Thyroid gland (tissue), 4 donors: ENCODE measurements around the gene SLC25A21. TPM values are rescaled to one million over a fixed set of nuclear protein-coding genes. Genes with fewer than 3 reads are reported as not detected.
A peak's percentile ranks its signal among the peaks of the same experiment; 100 is the strongest.
"Not testable (repeated sequence)": the region's sequence is repeated elsewhere in the genome, so short reads cannot be mapped to it uniquely, and the experiment has no call there.

Experiments
- DNase-seq, 2 donors: peaks; one replicate each; pipeline ENCODE4 v3.0.0-alpha.2; 2019
- H3K27ac ChIP-seq, 3 donors: fragments of 200-600 bp; sonication (generic); 1 replicate in 2 of 3; 2 replicates in 1 of 3; pipeline ENCODE4 v1.5.1; 2016 to 2019; ENCODE audit warnings: mild to moderate bottlenecking in 1 of 3, moderate library complexity in 1 of 3
- H3K27me3 ChIP-seq: fragments of 200-600 bp; sonication (generic); one replicate; pipeline ENCODE4 v1.5.1; 2019
- H3K36me3 ChIP-seq, 2 donors: fragments of 200-600 bp; sonication (generic); one replicate each; pipeline ENCODE4 v1.5.1; 2016 to 2019
- H3K4me1 ChIP-seq, 2 donors: fragments of 200-600 bp; sonication (generic); one replicate each; pipeline ENCODE4 v1.5.1; 2017 to 2019
- H3K4me3 ChIP-seq, 3 donors: fragments of 200-600 bp; sonication (generic); replicated peaks in 1 of 3; 1 replicate in 2 of 3; 2 replicates in 1 of 3; pipeline ENCODE4 v1.5.1; 2016; ENCODE audit warnings: mild to moderate bottlenecking in 1 of 3
- H3K9me3 ChIP-seq: fragments of 200-600 bp; sonication (generic); one replicate; pipeline ENCODE4 v1.5.1; 2017
- CTCF ChIP-seq, 6 experiments: fragments of 200-600 bp in 3 of 6; fragments of 450-650 bp in 3 of 6; sonication (generic) in 3 of 6; IDR thresholded peaks; one replicate each; pipeline ENCODE4 v1.5.1; 2016 to 2019; ENCODE audit warnings: antibody characterized with exemption in 6 of 6, mild to moderate bottlenecking in 2 of 6, inconsistent platforms in 1 of 6, moderate library complexity in 1 of 6
- POLR2A ChIP-seq, 2 donors: fragments of 450-650 bp; IDR thresholded peaks; one replicate each; pipeline ENCODE4 v1.6.1; 2017; ENCODE audit warnings: antibody characterized with exemption in 2 of 2, mild to moderate bottlenecking in 2 of 2, moderate library complexity in 1 of 2
- WGBS, 2 donors: methylation state at CpG; one replicate each; pipeline ENCODE4 v1.1.5; 2017; 5-methylcytosine and 5-hydroxymethylcytosine counted together
- intact Hi-C: fragments of 100-400 bp; cut with DNase I; formaldehyde crosslinking; loops from one replicate; pipeline ENCODE4 v1.15.1; 2023
- total RNA-seq, 4 donors: library from RNA; depleted of rRNA; stranded (reverse); fragments of >200 nt; gene quantifications; one replicate each; pipeline ENCODE4 v1.2.3, GENCODE V29; 2016

The SLC25A21 gene
- total RNA-seq, 4 donors from 2014 or later, result 0.29 to 1.4 (median 0.60) TPM

GRCh38 chr14:37078131-37078530, 94.3 kb downstream of the SLC25A21 start:
- DNase-seq, result no peak
- Histone ChIP-seq H3K27ac (no peak overlapping the region), H3K27me3 (no peaks in the 10 kb centered on the region), H3K36me3 (no peaks in the 10 kb centered on the region), H3K9me3 (no peaks in the 10 kb centered on the region), H3K4me1 (no peaks in the 10 kb centered on the region), H3K4me3 (no peak overlapping the region)
- WGBS, 2 donors, result 60 to 72% methylated on average over 2 of the region's 2 CpGs
- intact Hi-C loops, result no loop called here
- no peak for TF ChIP-seq CTCF (IDR thresholded peaks at IDR 0.05)
- TF ChIP-seq POLR2A (IDR thresholded peaks at IDR 0.05), result no peak

GRCh38 chr14:37074320-37074719, 98.1 kb downstream of the SLC25A21 start:
- 69 to 70% methylated on average over 4 of the region's 4 CpGs for WGBS, 2 donors

GRCh38 chr14:37063467-37064240, 108.8 kb downstream of the SLC25A21 start:
- Histone ChIP-seq H3K27ac (no peak overlapping the region), H3K36me3 (no peaks in the 10 kb centered on the region), H3K27me3 (no peaks in the 10 kb centered on the region), H3K4me1 (peaks cover 12 to 18% of the 10 kb centered on the region in 2 donors), H3K9me3 (no peaks in the 10 kb centered on the region), H3K4me3 (no peak overlapping the region)
- intact Hi-C loops, result no loop called here
- no peak for DNase-seq
- TF ChIP-seq CTCF (IDR thresholded peaks at IDR 0.05), result no peak
- TF ChIP-seq POLR2A (IDR thresholded peaks at IDR 0.05), result no peak
- 79 to 80% methylated on average over 4 of the region's 4 CpGs for WGBS, 2 donors

More at GRCh38 chr14:37074320-37074719, 98.1 kb downstream of the SLC25A21 start:
- H3K27ac ChIP-seq, H3K27me3 ChIP-seq, H3K36me3 ChIP-seq, DNase-seq, H3K9me3 ChIP-seq, H3K4me1 ChIP-seq, intact Hi-C loops, H3K4me3 ChIP-seq: not testable (repeated sequence)

- TF ChIP-seq POLR2A (IDR thresholded peaks at IDR 0.05) (no peak), CTCF (IDR thresholded peaks at IDR 0.05) (no peak)
- Histone ChIP-seq H3K27me3 (no peaks in the 10 kb centered on the region), H3K4me1 (peaks cover 12 to 18% of the 10 kb centered on the region in 2 donors), H3K4me3 (no peak overlapping the region), H3K27ac (no peak overlapping the region), H3K9me3 (no peaks in the 10 kb centered on the region), H3K36me3 (no peaks in the 10 kb centered on the region)
- intact Hi-C loops, result no loop called here
- WGBS, 2 donors, result 68 to 70% methylated on average over 4 of the region's 4 CpGs
- no peak for DNase-seq
These were observed 110.1 kb downstream of the SLC25A21 start for GRCh38 chr14:37062191-37062803.

GRCh38 chr14:37061697-37062096, 110.7 kb downstream of the SLC25A21 start:
- DNase-seq, result peak; percentile 35 to 44
- 28 to 31% methylated on average over 1 of the region's 1 CpG for WGBS, 2 donors
- no peaks in the 10 kb centered on the region for H3K36me3 ChIP-seq
- intact Hi-C loops, result no loop called here
- H3K27ac ChIP-seq, result peak overlapping the region; percentile 0 to 50 (median 39)
- H3K4me1 ChIP-seq, result peaks cover 12 to 18% of the 10 kb centered on the region in 2 donors
- H3K27me3 ChIP-seq, result no peaks in the 10 kb centered on the region
- TF ChIP-seq CTCF (IDR thresholded peaks at IDR 0.05), result no peak
- no peak overlapping the region for H3K4me3 ChIP-seq
- H3K9me3 ChIP-seq, result no peaks in the 10 kb centered on the region
